ENCODE results near the gene TMEM88.

TMEM88 gene

GRCh38 chr17:7824021-7824924, 30.6 kb upstream of the TMEM88 start:
- ATAC-seq = no peak
- TF ChIP-seq RARB (CRISPR knock-in tag; IDR thresholded peaks at IDR 0.05) = no peak
- no peak for TF ChIP-seq ESRRG (CRISPR knock-in tag; IDR thresholded peaks at IDR 0.05)

- peak; percentile 50 for ATAC-seq
- TF ChIP-seq ESRRG (CRISPR knock-in tag; IDR thresholded peaks at IDR 0.05) = no peak
- TF ChIP-seq ZNF8 (CRISPR knock-in tag; IDR thresholded peaks at IDR 0.05) = no peak
- TF ChIP-seq ARNTL (CRISPR knock-in tag; IDR thresholded peaks at IDR 0.05; ENCODE audit: borderline replicate concordance, low read depth) = no peak
- no peak for TF ChIP-seq CSDC2 (CRISPR knock-in tag; IDR thresholded peaks at IDR 0.05)
- no peak for TF ChIP-seq RARB (CRISPR knock-in tag; IDR thresholded peaks at IDR 0.05)
- no peak for TF ChIP-seq ISL1 (CRISPR knock-in tag; IDR thresholded peaks at IDR 0.05)
- TF ChIP-seq CREB5 (CRISPR knock-in tag; IDR thresholded peaks at IDR 0.05; ENCODE audit: low read depth) = no peak
- no peak for TF ChIP-seq ZC3H10 (CRISPR knock-in tag; IDR thresholded peaks at IDR 0.05)
- no peak for TF ChIP-seq POU6F1 (CRISPR knock-in tag; IDR thresholded peaks at IDR 0.05; ENCODE audit: borderline replicate concordance, low read depth)
- TF ChIP-seq GLIS3 (CRISPR knock-in tag; IDR thresholded peaks at IDR 0.05) = no peak
- no peak for TF ChIP-seq SNAI2 (CRISPR knock-in tag; IDR thresholded peaks at IDR 0.05)
These were observed 29.5 kb upstream of the TMEM88 start for GRCh38 chr17:7825206-7825990.

GRCh38 chr17:7830616-7831015, 24.2 kb upstream of the TMEM88 start:
- ATAC-seq = no peak
- TF ChIP-seq ISL1 (CRISPR knock-in tag; IDR thresholded peaks at IDR 0.05) = no peak
- no peak for TF ChIP-seq PATZ1 (CRISPR knock-in tag; IDR thresholded peaks at IDR 0.05; ENCODE audit: borderline replicate concordance)
- TF ChIP-seq TCF4 (CRISPR knock-in tag; IDR thresholded peaks at IDR 0.05; ENCODE audit: borderline replicate concordance) = no peak
- no peak for TF ChIP-seq ARNTL (CRISPR knock-in tag; IDR thresholded peaks at IDR 0.05; ENCODE audit: borderline replicate concordance, low read depth)
- TF ChIP-seq OSR1 (CRISPR knock-in tag; IDR thresholded peaks at IDR 0.05) = no peak
- no peak for TF ChIP-seq ZC3H10 (CRISPR knock-in tag; IDR thresholded peaks at IDR 0.05)
- no peak for TF ChIP-seq CSDC2 (CRISPR knock-in tag; IDR thresholded peaks at IDR 0.05)
- no peak for TF ChIP-seq POU6F1 (CRISPR knock-in tag; IDR thresholded peaks at IDR 0.05; ENCODE audit: borderline replicate concordance, low read depth)
- no peak for TF ChIP-seq RARB (CRISPR knock-in tag; IDR thresholded peaks at IDR 0.05)
- TF ChIP-seq TSHZ2 (CRISPR knock-in tag; IDR thresholded peaks at IDR 0.05) = no peak
